CD4-positive, alpha-beta T cell treated with Interleukin-15 for 4 hours (primary cell): Measurements from ENCODE around the gene TMEM223.
"Not testable (repeated sequence)": the region's sequence is repeated elsewhere in the genome, so short reads cannot be mapped to it uniquely, and the experiment has no call there.

Experiments used
- DNase-seq: peaks from one replicate; pipeline ENCODE4 v3.0.0-alpha.2; 2020; ENCODE audit warnings: low spot score

TMEM223 gene, protein sequence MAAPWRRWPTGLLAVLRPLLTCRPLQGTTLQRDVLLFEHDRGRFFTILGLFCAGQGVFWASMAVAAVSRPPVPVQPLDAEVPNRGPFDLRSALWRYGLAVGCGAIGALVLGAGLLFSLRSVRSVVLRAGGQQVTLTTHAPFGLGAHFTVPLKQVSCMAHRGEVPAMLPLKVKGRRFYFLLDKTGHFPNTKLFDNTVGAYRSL

DNA sequence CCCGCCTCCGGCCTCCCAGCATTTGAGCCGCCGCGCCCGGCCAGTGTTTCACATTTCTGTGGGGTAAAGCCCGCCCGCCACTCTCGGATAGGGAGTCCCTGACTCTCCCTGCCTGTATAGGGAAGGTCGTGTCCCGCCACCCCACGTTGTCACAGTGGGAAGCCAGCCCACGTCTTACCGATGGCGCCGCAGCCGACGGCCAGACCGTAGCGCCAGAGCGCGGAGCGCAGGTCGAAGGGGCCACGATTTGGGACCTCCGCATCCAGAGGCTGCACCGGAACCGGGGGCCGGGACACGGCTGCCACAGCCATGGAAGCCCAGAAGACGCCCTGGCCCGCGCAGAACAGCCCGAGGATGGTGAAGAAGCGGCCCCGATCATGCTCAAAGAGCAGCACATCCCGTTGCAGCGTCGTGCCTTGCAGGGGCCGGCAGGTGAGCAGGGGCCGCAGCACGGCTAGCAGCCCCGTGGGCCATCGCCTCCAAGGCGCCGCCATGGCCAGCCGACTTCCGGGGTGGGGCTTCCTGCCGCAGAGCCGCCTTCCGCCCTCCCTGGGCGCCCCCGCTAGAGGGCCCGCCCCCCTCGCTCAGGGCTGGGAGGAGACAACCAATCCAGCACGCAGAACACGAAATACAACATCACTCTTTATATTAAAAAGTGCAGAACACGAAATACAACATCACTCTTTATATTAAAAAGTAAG lies at the start of gene TMEM223:
TSS of gene TMEM223 (minus strand) at position 506 of the 701 bp plus-strand sequence. CDS start at position 494, 12 bp downstream.
- DNase-seq: peak; percentile 88

DNA sequence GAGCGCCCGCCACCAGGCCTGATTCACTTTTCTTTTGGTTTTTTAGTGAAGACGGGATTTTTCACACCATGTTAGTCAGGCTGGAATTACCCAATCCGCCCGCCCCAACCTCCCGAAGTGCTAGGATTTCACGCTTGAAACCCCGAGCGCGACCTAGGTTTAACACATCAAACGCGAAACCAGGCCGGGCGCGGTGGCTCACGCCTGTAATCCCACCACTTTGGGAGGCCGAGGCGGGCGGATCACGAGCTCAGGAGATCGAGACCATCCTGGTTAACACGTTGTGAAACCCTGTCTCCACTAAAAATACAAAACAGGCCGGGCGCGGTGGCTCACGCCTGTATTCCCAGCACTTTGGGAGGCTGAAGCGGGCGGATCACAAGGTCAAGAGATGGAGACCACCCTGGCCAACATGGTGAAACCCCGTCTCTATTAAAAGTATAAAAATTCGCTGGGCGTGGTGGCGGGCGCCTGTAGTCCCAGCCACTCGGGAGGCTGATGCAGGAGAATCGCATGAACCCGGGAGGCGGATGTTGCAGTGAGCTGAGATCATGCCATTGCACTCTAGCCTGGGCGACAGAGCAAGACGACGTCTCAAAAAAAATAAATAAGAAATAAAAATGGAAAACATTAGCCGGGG lies 49.0 kb upstream of the TMEM223 start:
- peak; percentile 69 for DNase-seq

DNA sequence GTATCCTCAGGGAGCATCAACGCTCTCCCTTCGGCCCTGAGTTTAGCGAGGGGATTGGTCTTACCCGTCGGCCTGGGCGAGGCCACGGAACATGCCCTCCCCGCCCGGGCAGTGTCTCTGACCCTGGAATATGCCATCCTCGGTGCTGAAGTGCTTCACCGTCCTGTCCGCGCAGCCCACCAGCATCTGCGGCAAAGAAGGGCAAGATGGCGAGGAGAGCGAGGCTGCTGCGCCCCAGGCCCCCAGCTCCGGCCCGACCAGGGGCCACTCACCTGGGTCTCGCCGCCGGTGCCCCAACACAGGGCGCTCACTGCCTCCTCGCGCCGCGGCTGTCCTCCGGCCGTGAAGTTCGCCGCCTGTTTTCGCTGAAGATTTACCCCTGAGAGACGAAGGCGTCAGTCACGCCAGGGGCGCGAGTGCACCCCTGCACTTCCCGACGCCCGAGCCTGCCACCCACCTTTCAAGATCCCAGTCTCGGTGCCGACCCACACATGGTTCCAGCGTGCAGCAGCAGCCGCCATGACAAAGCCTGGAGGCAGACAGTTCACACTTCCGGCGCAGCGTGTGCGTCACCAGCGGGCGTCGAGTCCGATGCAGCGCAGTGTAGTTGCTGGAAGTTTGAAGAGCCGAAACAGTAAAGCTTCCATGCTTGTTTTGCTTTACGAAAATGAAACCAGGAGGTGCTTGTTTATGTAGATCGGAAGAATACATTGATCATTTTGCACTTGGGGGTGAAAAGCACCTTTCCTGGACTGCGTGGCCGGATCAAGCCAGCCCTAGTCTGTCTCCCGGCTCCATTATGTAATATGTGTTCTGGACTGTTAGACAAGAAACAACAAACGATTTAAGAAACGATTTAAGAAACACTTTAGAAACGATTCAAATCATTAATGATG lies 47.5 kb upstream of the TMEM223 start, which contains the start of gene WDR74:
TSS of gene WDR74 (minus strand) at position 541 of the 896 bp plus-strand sequence. CDS start at position 521, 20 bp downstream.
- peak; percentile 93 for DNase-seq

DNA sequence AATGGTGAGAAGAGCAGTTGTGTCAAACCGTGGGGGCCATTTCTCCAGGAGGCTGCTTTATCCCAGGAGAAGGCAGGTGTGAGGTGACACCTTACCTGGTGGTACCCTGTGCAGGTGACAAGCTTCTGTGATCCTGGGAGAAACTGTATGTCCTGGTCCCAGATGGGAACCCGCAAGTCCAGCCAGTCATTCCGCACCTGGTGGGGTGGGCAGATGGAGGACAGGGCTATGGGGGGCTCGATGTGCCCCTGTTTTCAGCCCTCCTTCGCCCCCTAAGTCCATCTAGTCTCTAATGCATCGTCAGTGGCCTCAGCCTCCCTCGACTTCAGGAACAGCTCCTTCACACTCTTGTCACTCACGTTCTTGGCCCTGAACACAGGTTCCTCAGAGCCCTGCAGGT lies 43.5 kb upstream of the TMEM223 start:
- DNase-seq: no peak

DNA sequence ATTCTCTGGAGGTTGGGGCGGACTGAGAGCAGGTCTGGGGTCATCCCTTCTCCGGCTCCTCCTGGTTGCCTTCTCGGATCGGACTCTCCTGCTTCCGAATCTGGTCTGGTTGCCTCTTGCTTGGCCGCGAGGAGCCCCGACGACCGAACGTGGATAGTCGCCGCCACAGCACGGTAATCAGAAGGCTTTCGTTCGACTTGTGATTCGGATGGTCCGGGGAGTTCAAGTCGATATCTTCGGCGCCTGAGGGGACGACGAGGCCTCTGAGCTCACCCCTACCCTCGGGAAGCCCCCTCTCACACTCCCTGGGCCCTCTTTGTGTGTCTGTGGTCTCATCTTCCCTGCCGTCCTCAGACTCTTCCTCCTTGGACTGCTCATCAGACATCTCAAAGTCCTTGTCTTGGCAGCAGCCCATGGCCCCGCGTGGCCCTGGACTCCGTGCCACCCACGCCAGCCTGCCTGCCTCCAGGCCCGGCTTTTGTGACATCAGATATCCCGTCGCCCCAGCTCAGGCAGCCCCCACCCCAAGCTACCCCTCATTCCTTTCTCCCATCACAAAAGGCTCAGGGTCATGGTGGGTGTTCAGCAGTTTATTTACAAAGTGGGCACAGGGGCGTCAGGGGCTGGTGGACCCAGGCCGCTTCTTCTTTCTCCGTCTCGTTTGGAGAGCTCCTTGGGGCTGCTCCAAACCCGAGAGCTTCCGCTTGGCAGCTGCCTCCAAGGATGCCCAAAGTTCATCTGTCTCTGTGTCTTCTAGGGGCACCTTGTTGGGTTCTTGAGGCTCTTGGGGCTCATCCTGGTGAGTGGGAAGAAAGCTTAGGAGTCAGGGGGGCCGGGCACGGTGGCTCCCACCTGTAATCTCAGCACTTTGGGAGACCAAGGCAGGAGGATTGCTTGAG lies 40.8 kb upstream of the TMEM223 start, which contains the start of gene TEX54:
TSS of gene TEX54 (minus strand) at position 506 of the 899 bp plus-strand sequence.
- DNase-seq: no peak

DNA sequence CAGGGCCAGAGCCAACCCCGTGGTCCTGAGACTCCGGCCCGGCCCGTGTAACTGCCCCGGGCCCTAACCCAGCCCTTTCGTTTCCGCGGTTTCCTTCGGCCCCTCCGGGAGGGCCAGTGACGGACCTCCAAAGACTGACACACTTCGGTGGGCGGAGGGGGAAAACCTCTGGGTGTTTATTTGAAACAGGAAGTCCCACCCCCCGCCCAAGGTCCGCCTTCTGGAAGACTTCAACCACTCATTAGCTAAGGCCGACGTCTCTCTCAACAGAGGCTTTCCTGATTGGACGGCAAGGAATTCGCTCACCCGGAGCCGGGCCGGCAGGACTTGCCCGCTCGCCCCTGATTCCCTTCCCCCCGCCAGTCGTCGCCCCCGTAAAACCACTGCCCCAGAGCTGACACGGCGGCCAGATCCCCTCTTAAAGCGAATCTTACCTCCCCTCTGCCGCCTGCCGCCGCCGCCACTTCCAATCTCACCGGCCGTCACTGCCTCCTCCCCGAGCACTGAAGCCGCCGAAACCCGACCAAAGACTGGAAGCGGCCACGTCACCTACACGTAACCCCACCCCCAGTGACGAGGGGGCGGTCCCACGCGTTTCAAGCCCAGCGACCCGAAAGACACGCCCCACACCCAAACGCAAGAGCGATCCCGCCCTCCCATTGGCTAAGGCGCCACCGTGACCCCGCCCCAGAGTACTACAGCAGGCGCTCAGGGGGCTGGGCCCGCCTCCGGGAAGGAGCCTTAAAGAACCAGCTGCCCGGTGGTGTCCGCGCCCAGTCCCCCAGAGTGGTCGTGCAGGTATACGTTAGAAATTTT lies 39.9 kb upstream of the TMEM223 start, which contains the start of gene STX5:
TSS of gene STX5 (minus strand) at position 532 of the 816 bp plus-strand sequence. CDS start 808 bp downstream, outside the sequence.
- DNase-seq: peak; percentile 99

DNA sequence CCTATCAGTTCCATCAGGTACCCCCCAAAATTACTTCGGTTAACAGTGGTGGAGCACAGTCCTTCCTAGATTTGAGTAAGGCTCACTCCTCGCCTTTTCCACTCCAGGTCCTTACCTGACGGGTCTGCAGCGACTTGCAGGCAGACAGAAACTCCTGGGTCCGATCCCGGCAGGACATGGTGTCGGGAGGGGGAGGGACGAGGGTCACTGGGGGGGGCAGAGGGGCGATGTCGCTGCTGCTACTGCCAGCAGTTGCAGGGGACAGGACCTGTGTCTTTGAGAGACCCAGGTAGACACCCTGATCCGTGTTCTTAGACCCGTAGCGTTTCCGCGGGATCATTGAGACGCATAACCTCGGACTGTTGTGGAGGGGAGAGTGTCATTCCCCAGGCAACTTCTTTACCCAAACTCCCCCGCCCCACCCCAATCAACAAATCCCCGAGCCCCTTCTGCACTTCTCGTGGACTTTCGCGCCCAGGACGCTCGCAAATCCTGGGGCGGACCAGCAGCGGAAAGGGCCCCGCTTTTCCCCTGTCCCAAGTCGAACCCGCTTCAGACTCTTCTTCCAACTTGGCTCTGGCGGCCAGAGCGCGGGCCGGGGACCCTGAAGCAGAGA lies 39.2 kb upstream of the TMEM223 start:
- DNase-seq: no peak

DNA sequence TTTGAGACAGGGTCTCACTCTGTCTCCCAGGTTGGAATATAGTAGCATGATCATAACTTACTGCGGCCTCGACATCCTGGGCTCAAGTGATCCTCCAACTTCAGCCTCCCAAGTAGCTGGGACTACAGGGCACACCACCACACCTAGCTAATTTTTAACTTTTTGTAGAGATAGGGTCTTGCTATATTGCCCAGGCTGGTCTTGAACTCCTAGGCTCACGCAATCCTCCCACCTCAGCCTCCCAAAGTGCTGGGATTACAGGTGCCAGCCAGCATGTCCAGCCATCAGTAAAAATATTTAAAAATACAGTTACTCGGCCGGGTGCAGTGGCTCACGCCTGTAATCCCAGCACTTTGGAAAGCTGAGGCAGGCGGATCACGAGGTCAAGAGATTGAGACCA lies 36.3 kb upstream of the TMEM223 start:
- not testable (repeated sequence) for DNase-seq

DNA sequence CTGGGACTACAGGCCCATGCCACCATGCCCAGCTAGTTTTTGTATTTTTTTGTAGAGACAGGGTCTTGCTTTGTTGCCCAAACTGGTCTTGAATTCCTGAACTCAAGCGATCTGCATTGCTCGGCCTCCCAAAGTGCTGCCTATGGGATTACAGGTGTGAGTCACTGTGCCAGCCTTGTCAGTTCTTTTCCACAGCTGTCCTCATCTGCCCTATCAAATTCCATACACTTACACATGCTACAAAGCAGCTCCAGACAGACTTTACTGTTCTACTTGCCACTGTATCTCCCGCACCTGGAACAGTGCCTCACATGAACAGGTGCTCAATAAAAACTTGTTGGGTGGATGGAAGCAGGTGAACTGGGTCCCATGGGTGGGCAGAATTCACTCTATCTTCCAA lies 31.9 kb upstream of the TMEM223 start:
- DNase-seq: no peak

DNA sequence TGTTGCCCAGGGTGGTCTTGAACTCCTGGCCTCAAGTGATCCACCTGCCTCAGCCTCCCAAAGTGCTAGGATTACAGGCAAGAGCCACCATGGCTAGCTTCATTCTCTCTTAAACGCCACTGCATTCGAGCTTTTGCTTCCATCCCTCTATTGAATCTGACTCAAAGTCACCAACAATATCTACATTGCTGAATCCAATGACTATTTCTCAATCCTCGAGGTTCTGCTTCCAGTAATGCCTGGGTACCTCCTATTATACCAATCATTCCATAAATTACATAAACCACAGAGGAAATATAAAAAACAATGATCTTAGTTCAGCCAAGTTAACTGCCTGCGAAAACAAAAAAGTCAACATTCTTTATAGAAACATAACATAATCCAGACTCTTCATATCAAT lies 25.3 kb upstream of the TMEM223 start:
- no peak for DNase-seq

DNA sequence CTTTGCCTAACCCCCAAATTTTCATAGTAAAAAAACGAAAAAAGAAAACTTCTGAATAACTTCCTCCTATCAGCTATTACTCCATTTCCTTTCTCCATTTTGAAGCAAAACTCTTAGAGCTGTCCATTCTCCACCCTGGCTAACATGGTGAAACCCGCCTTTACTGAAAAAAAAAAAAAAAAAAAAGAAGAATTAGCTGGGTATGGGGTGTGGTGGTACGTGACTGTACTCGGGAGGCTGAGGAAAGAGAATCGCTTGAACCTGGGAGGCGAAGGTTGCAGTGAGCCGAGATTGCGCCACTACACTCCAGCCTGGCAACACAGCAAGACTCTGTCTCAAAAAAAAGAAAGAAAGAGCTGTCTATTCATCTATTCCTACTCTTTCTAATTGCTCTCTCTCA lies 24.8 kb upstream of the TMEM223 start:
- no peak for DNase-seq

DNA sequence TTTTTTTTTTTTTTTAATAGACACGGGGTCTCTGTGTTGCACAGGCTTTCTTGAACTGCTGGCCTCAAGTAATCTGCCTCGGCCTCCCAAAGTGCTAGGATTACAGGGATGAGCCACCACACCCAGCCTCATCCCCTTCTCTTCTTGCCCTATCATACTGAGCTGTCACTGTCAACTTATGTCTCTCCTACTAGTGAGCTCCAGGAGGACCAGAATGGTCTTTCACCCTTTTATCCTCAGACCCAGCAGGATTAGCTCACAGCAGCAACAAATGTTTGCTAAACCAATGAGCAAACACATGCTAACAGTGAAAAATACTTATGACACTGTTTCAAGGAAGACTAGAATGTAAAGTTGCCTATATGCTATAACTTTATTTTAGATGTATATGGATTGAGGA lies 19.9 kb upstream of the TMEM223 start:
- no peak for DNase-seq

DNA sequence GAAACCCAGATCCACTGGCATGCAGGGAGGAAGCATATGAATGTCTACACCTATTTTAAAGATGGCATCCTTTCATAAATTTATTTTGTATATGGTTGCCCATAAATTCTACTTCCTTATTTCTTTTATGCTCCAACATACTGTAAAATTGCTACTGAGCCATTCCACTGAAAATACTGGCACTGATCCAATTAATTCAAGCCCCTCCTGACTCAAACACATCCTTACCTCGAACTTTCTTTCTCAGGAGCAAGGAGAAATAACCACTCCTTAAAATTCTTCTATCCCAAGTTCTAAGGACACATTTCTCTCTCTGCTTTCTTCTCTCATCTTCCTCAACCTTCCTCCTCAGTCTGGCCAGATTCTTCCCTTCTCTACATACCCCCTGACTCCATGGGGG lies 18.9 kb upstream of the TMEM223 start:
- no peak for DNase-seq

DNA sequence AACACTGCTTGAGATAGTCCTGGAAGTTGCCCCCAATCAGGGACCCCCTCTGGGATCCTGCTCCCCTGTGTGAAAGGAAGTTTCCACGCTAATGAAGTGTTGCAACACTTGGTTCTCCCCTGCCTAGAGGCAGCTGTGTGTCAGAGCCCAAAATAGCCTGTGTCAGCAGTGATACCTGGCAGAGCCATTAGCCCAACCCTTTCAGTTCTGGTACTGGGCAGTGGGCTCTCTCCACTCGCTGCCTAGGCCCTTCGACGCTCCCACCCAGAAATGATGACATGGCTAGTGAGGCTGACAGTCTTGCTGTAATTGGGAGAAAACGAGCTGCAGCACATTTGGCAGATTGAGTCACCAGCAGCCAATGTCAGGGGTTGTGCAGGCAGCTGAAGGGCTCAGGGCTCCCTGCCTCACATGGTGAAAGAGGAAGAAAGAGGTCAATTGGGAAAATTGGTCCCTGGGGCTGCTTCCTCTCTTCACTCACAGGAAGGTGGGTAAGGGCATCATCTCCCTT lies 14.9 kb upstream of the TMEM223 start:
- DNase-seq: no peak

DNA sequence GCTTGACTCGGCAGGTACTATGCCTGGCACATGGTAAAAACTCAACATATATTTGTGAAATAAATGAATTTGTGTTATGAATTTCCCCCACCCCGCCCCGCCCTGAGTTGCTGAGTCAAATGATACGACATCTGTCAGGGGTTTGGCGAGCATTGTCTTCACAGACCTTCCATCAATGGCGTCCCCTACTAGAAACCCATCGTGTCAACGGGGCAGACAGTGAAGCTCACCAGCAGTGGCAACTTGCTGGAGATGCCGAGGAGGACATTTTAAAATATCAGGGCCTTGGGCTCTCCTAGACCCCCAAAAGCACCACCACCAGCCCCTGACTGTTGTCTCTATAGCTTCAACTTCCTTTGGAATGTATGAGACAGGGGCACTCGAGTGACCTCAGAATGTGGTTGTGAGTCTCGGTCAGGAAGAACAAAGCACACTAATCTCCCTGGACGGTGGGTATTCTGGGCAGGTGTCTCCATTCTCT lies 14.2 kb upstream of the TMEM223 start:
- DNase-seq: no peak

DNA sequence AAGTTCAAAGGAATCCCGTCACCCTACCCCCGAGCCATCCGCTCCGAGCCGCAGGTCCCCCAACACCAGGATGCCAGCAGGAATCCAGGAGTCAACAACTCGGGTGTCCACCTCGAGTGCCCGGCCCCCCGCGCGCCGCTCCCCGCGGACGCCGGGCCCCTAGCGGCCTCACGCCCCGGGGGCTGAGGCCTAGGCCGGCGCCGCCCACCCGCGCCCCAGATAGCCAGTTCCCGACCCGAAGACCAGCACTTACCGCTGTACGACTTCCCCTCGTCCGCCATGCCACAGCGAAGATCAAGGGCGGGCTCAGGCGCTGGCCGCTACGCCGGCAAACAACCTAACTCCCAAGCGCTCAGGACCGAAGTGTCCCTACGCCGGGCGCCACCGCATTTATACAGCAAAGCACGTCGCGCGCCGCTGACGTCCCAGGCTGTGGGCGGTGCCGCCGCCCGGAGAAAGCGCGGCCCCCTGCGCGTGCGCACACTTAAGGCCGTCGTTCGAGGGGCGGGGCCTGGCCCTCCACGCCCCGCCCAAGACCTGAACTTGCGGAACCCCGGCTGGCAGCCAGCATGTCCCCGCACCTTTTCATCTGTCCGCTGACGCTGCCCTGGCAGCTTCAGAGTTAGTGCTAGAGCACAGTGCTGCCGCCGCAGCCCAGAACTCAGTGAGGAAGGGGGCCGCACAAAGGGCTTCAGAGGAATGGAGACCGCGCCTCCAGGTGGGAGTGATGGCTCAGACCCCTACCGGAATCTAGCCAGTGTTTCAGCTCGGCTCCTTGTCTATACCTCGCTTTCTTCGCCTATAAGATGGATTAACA lies 13.5 kb upstream of the TMEM223 start, which contains the start of gene NXF1:
TSS of gene NXF1 (minus strand) at position 365 of the 817 bp plus-strand sequence. CDS start at position 281, 84 bp downstream.
- peak; percentile 95 for DNase-seq

DNA sequence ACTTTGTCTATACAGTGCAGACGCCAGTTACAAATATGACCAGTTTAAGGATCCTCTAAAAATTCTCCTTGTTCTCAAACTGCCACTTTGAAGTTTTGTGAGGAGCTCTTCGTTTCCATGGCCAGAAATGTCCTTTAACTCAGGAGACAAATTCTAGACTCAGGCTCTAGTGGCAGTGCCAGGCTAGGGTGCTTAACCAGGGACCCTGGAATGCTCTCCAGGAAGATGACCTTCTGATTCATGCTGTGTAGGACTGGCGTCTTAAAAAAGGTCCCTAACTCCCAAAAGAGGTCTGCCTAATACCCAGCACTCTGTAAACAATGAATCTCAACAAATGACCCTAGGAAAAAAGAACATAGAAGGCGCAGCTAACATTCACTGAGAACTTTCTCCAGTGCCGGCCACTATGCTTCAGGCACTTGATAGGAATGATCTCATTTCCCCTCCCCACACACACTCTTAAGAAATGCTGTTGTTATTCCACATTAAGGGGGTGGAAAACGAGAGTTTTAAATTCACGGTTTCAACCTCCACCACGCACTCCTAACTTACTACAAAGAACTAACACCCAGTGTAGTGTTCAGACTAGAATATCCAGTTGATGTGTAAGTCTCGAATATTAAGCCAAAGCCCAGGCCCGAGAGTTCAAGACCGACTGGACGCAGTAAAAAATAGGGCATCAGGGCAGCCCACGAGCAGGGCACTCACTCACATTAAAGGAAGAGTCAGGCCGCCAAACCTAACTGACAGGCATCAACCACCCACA lies 12.7 kb upstream of the TMEM223 start:
- DNase-seq: peak; percentile 7
